LNCAP (cell line): ENCODE measurements around the gene CA10.

ENCODE experiments used
- CTCF ChIP-seq: fragments of 450-650 bp; IDR thresholded peaks from 2 replicates; pipeline ENCODE4 v1.5.1; 2017; ENCODE audit warnings: mild to moderate bottlenecking

CA10 gene

GRCh38 chr17:51734976-51735375 lies 423.5 kb downstream of the CA10 start:
- no peak for TF ChIP-seq CTCF

- TF ChIP-seq CTCF, result no peak; the same call in 1 of the 2 replicates
These were observed 424.1 kb downstream of the CA10 start for GRCh38 chr17:51734462-51734861.

- no peak for TF ChIP-seq CTCF
These were observed 425.3 kb downstream of the CA10 start for GRCh38 chr17:51733166-51733565.

- TF ChIP-seq CTCF, result no peak
These were observed 426.4 kb downstream of the CA10 start for GRCh38 chr17:51731941-51732722.

GRCh38 chr17:51730303-51731050 lies 428.0 kb downstream of the CA10 start:
- no peak for TF ChIP-seq CTCF

GRCh38 chr17:51725185-51725584 lies 433.3 kb downstream of the CA10 start:
- no peak for TF ChIP-seq CTCF

GRCh38 chr17:51724043-51724580 lies 434.4 kb downstream of the CA10 start:
- TF ChIP-seq CTCF, result no peak
